ENCODE results near the gene ACYP1. TPM values are rescaled to one million over a fixed set of nuclear protein-coding genes. Genes with fewer than 3 reads are reported as not detected.

The ACYP1 gene
- total RNA-seq, 1 experiment from 2014 or later: 23.5 TPM

DNA sequence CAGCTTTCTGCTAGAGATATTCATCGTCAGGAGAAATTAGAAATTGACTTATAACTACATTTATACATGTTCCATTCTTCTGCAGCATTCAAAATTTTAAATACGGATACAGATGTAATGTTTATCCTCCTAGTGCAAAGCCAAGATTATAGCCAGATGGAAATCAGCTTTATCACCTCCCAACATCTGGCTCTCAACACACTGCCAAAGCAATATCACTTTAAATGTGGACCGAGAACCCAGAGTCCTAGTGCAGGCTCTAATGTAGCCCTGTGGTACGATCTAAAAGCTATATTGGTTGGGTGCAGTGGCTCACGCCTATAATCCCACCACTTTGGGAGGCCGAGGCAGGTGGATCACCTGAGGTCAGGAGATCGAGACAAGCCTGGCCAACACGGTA is 19.1 kb downstream of the ACYP1 start:
- no peaks in the 10 kb centered on the region for H3K9me2 ChIP-seq (replicated peaks; ENCODE audit: low read length)
- no peak overlapping the region for H3K4me3 ChIP-seq (ENCODE audit: low read length)
- peaks cover 46% of the 10 kb centered on the region for H3K79me2 ChIP-seq (ENCODE audit: low read length)
- intact Hi-C loops (cut with micrococcal nuclease): loop anchor here (1.0 kb wide), 1 partner anchor 12 kb away; no protein-coding TSS in a partner anchor
- no peaks in the 10 kb centered on the region for H3K27me3 ChIP-seq (ENCODE audit: low read length)
- DNase-seq (no peak), ATAC-seq (no peak)
- no peak overlapping the region for H3K9ac ChIP-seq (ENCODE audit: low read length)
- no peaks in the 10 kb centered on the region for H4K20me1 ChIP-seq (ENCODE audit: low read length)
- no TSS peak for BruUV-seq (replicated peaks)
- H3F3A ChIP-seq (ENCODE audit: low read length, unreplicated experiment): no peaks in the 10 kb centered on the region
- H3K4me1 ChIP-seq (ENCODE audit: insufficient read depth, low read length): peaks cover 35% of the 10 kb centered on the region
- H3K9me3 ChIP-seq (ENCODE audit: low read length): no peaks in the 10 kb centered on the region
- no peak overlapping the region for H2AFZ ChIP-seq (ENCODE audit: low read length)
- TF ChIP-seq EZH2 (IDR thresholded peaks at IDR 0.05; ENCODE audit: low read length, unreplicated experiment) (no peak), EZH2phosphoT487 (IDR thresholded peaks at IDR 0.05; ENCODE audit: borderline replicate concordance, low read length) (no peak)
- TF ChIP-seq, protein P1, sequence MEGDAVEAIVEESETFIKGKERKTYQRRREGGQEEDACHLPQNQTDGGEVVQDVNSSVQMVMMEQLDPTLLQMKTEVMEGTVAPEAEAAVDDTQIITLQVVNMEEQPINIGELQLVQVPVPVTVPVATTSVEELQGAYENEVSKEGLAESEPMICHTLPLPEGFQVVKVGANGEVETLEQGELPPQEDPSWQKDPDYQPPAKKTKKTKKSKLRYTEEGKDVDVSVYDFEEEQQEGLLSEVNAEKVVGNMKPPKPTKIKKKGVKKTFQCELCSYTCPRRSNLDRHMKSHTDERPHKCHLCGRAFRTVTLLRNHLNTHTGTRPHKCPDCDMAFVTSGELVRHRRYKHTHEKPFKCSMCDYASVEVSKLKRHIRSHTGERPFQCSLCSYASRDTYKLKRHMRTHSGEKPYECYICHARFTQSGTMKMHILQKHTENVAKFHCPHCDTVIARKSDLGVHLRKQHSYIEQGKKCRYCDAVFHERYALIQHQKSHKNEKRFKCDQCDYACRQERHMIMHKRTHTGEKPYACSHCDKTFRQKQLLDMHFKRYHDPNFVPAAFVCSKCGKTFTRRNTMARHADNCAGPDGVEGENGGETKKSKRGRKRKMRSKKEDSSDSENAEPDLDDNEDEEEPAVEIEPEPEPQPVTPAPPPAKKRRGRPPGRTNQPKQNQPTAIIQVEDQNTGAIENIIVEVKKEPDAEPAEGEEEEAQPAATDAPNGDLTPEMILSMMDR (conservative IDR thresholded peaks at IDR 0.05; ENCODE audit: low read depth, low read length): no peak
- H3K4me2 ChIP-seq (ENCODE audit: low read length): peak overlapping the region; percentile 39
- peaks cover 12% of the 10 kb centered on the region; the same call in 1 of the 2 replicates for H3K36me3 ChIP-seq (ENCODE audit: low read depth, low read length)
- CTCF ChIA-PET: no interaction called here
- H3K27ac ChIP-seq (ENCODE audit: low read length): no peak overlapping the region
- POLR2A ChIA-PET (ENCODE audit: unreplicated experiment): no interaction called here

DNA sequence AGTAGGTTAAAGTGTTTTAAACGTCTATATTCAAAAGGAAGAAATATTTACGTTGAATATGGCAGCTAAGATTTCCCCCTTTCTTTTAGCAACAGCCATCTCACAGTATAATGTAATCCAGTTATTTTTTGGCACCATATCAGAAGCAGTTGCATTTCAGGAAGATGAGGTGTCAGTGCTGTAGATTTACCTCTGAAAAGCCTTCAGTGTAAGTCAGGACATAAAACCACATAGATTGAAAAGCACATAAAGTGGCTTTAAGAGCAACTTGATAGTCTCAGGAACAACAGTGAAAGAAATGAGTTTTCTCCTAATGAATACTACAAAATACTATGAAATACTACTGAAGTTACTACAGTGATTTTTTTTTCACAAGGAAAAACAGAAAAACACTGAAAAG is 19.5 kb downstream of the ACYP1 start:
- Histone ChIP-seq H2AFZ (ENCODE audit: low read length) (no peak overlapping the region), H4K20me1 (ENCODE audit: low read length) (no peaks in the 10 kb centered on the region), H3K4me3 (ENCODE audit: low read length) (no peak overlapping the region), H3K4me1 (ENCODE audit: insufficient read depth, low read length) (peaks cover 35% of the 10 kb centered on the region), H3K4me2 (ENCODE audit: low read length) (peak overlapping the region; percentile 39), H3K9me3 (ENCODE audit: low read length) (no peaks in the 10 kb centered on the region), H3F3A (ENCODE audit: low read length, unreplicated experiment) (no peaks in the 10 kb centered on the region), H3K9me2 (replicated peaks; ENCODE audit: low read length) (no peaks in the 10 kb centered on the region), H3K27ac (ENCODE audit: low read length) (no peak overlapping the region), H3K9ac (ENCODE audit: low read length) (no peak overlapping the region), H3K36me3 (ENCODE audit: low read depth, low read length) (peaks cover 8% of the 10 kb centered on the region; the same call in 1 of the 2 replicates), H3K79me2 (ENCODE audit: low read length) (peaks cover 41% of the 10 kb centered on the region), H3K27me3 (ENCODE audit: low read length) (no peaks in the 10 kb centered on the region)
- ChIA-PET POLR2A (ENCODE audit: unreplicated experiment) (no interaction called here), CTCF (no interaction called here)
- intact Hi-C loops (cut with micrococcal nuclease): loop anchor here (1.0 kb wide), 1 partner anchor 12 kb away; no protein-coding TSS in a partner anchor
- TF ChIP-seq EZH2phosphoT487 (IDR thresholded peaks at IDR 0.05; ENCODE audit: borderline replicate concordance, low read length) (no peak), EZH2 (IDR thresholded peaks at IDR 0.05; ENCODE audit: low read length, unreplicated experiment) (no peak)
- TF ChIP-seq, protein P1 (conservative IDR thresholded peaks at IDR 0.05; ENCODE audit: low read depth, low read length): no peak
- DNase-seq: peak; percentile 74
- BruUV-seq (replicated peaks): no TSS peak
- peak; percentile 74 for ATAC-seq

- no peak overlapping the region; the same call in 1 of the 2 replicates for H3K27ac ChIP-seq (ENCODE audit: low read length)
- no peak for ATAC-seq
- BruUV-seq (replicated peaks): no TSS peak
Measured at GRCh38 chr14:75042035-75042434, 21.8 kb downstream of the ACYP1 start.

More at GRCh38 chr14:75042035-75042434, 21.8 kb downstream of the ACYP1 start:
- Histone ChIP-seq H4K20me1 (ENCODE audit: low read length) (no peaks in the 10 kb centered on the region), H3K9ac (ENCODE audit: low read length) (no peak overlapping the region), H3F3A (ENCODE audit: low read length, unreplicated experiment) (no peaks in the 10 kb centered on the region), H2AFZ (ENCODE audit: low read length) (no peak overlapping the region), H3K4me3 (ENCODE audit: low read length) (no peak overlapping the region), H3K4me1 (ENCODE audit: insufficient read depth, low read length) (peaks cover 30% of the 10 kb centered on the region), H3K79me2 (ENCODE audit: low read length) (peaks cover 32% of the 10 kb centered on the region), H3K36me3 (ENCODE audit: low read depth, low read length) (peaks cover 4% of the 10 kb centered on the region; the same call in 1 of the 2 replicates), H3K27me3 (ENCODE audit: low read length) (no peaks in the 10 kb centered on the region), H3K4me2 (ENCODE audit: low read length) (peak overlapping the region; percentile 29), H3K9me3 (ENCODE audit: low read length) (no peaks in the 10 kb centered on the region), H3K9me2 (replicated peaks; ENCODE audit: low read length) (no peaks in the 10 kb centered on the region)
- ChIA-PET POLR2A (ENCODE audit: unreplicated experiment) (no interaction called here), CTCF (no interaction called here)
- intact Hi-C loops (cut with micrococcal nuclease): no loop called here
- no peak for DNase-seq
- no peak for TF ChIP-seq EZH2 (IDR thresholded peaks at IDR 0.05; ENCODE audit: low read length, unreplicated experiment)
- TF ChIP-seq EZH2phosphoT487 (IDR thresholded peaks at IDR 0.05; ENCODE audit: borderline replicate concordance, low read length): no peak
- TF ChIP-seq, protein P1 (conservative IDR thresholded peaks at IDR 0.05; ENCODE audit: low read depth, low read length): no peak
